NB4 (cell line): ENCODE results near the gene DKC1.

Source experiments
- MYC ChIP-seq: IDR thresholded peaks from 2 replicates; pipeline ENCODE4 v1.6.1; 2011; ENCODE audit warnings: low read depth, low read length
- POLR2A ChIP-seq: IDR thresholded peaks from 2 replicates; pipeline ENCODE4 v1.6.1; 2011; ENCODE audit warnings: mild to moderate bottlenecking; ENCODE audit not compliant: insufficient read length; ENCODE audit errors: extremely low read depth
- TF ChIP-seq, protein P1 (sequence below): IDR thresholded peaks from one replicate; pipeline ENCODE4 v1.5.1; 2012; ENCODE audit warnings: low read depth, low read length
- TF ChIP-seq, protein P2 (sequence below): IDR thresholded peaks from 2 replicates; pipeline ENCODE4 v1.6.1; 2011; ENCODE audit warnings: low read depth, low read length

DNA sequence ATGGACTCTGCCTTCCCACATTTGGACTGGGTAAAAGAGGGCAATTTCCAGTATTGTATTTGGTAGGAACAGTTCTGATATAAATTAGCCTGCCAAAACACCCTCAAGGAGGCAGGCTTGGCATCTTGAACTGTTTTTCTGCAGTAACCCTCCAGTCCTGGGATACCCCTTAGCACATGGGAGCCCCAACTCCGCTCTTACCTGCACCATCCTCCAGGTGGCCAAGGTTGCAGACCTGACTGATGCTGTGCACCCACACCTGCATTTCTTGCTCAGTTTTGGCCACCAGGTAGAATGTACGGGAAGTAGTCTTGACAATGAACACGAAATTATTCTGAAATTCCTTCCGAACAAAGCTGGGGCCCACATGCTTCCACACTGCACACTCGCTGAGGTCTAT lies 46.8 kb upstream of the DKC1 start:
- TF ChIP-seq POLR2A (no peak), MYC (no peak)
- TF ChIP-seq, protein P1, sequence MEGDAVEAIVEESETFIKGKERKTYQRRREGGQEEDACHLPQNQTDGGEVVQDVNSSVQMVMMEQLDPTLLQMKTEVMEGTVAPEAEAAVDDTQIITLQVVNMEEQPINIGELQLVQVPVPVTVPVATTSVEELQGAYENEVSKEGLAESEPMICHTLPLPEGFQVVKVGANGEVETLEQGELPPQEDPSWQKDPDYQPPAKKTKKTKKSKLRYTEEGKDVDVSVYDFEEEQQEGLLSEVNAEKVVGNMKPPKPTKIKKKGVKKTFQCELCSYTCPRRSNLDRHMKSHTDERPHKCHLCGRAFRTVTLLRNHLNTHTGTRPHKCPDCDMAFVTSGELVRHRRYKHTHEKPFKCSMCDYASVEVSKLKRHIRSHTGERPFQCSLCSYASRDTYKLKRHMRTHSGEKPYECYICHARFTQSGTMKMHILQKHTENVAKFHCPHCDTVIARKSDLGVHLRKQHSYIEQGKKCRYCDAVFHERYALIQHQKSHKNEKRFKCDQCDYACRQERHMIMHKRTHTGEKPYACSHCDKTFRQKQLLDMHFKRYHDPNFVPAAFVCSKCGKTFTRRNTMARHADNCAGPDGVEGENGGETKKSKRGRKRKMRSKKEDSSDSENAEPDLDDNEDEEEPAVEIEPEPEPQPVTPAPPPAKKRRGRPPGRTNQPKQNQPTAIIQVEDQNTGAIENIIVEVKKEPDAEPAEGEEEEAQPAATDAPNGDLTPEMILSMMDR, result no peak
- TF ChIP-seq, protein P2, sequence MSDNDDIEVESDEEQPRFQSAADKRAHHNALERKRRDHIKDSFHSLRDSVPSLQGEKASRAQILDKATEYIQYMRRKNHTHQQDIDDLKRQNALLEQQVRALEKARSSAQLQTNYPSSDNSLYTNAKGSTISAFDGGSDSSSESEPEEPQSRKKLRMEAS, result no peak
